Activated T-cell treated with anti-CD3 and anti-CD28 coated beads for 48 hours (primary cell): ENCODE measurements around the gene PLXNA3.
"Not testable (repeated sequence)": the region's sequence is repeated elsewhere in the genome, so short reads cannot be mapped to it uniquely, and the experiment has no call there.

ENCODE experiments used
- DNase-seq: peaks from one replicate; pipeline ENCODE4 v3.0.0-alpha.2; 2020; ENCODE audit warnings: low read depth

PLXNA3 gene

GRCh38 chrX:154478728-154479622 lies 20.9 kb downstream of the PLXNA3 start, which contains the start of gene LAGE3:
LAGE3 (minus strand) TSS chrX:154479281; CDS start chrX:154478915, 366 bp downstream.
- DNase-seq: peak; percentile 94

DNA sequence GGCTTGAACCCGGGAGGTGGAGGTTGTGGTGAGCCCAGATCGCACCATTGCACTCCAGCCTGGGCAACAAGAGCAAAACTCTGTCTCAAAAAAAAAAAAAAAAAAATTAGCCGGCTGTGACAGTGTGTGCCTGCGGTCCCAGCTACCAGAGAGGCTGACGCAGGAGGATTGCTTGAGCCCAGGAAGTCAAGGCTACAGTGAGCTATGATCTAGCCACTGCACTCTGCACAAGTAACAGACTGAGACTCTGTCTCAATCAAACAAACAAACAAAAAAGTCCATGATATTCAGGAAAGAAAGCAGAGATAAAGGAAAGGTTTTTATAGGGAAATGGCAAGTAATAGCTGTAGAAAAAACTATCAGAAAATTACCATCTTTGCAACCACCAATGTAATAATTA lies 23.1 kb downstream of the PLXNA3 start:
- DNase-seq: no peak

DNA sequence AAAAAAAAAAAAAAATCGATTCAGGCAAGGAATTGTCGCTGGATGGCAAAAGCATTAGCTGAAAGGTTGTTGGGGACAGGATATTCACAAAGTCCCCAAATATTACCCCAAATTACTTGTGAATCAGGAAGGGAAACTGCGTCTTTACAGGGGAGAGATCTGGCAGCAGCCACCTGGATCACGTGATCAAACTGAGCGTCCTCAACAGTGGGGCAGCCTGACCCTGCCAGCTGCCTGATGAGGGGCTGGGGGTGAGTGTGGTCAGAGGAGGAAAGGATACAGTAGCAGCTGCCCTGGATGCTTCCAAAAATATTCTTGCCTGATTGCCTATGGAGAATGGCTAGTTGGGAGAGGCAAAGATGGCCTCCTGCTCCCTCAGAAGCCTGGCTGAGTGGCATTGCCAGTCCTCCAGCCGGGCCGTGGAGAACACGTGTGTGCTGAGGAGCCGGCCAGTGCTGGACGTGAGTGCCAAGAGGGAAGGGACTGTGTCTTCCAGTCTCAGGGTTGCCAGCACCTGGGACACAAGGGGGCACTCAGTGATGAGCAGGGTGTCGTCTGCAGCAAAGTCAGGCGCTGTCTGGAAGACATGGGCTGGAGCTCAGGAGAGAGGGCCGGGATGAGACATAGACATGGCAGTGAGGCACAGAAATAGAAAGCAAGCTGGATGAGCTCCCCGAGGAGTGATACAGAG lies 24.0 kb downstream of the PLXNA3 start:
- no peak for DNase-seq

DNA sequence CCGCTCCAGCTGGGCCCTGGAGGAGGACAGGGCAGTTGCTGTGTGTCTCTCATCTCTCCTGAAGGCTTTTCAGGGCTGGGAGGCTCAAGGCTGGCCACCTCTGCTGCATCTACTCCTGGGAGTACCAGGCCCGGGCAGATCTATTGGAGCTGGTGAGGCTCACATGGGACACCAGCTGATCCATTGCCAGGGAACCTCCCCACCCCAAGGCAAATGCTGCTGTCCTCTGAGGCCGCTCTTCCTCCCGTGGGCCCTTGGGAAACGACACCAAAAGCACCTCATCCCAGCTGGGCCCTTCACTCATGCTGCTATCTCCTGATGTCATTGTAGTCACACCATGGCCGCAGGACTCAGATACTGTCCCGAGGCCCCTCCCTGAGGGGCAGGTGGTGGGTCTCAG lies 24.7 kb downstream of the PLXNA3 start:
- DNase-seq: no peak

DNA sequence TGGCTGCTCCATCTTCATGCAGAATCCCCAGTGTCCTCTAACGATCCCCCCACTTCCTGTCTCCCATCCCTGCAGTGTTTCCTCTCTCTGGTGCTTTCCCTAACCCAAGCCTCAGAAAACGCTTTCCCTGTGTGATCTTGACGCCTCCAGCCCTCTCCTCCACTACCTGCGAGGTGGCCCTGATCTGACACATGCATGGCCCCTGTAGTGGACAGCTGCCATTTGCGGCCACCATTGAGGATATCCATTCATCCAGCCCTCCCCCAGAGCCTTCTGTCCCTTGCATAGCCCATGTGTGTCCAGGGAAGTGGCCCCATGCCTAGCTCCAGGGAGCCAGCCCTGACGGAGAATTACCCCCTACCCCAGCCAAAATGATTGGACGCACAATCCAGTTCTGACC lies 25.2 kb downstream of the PLXNA3 start:
- no peak for DNase-seq

DNA sequence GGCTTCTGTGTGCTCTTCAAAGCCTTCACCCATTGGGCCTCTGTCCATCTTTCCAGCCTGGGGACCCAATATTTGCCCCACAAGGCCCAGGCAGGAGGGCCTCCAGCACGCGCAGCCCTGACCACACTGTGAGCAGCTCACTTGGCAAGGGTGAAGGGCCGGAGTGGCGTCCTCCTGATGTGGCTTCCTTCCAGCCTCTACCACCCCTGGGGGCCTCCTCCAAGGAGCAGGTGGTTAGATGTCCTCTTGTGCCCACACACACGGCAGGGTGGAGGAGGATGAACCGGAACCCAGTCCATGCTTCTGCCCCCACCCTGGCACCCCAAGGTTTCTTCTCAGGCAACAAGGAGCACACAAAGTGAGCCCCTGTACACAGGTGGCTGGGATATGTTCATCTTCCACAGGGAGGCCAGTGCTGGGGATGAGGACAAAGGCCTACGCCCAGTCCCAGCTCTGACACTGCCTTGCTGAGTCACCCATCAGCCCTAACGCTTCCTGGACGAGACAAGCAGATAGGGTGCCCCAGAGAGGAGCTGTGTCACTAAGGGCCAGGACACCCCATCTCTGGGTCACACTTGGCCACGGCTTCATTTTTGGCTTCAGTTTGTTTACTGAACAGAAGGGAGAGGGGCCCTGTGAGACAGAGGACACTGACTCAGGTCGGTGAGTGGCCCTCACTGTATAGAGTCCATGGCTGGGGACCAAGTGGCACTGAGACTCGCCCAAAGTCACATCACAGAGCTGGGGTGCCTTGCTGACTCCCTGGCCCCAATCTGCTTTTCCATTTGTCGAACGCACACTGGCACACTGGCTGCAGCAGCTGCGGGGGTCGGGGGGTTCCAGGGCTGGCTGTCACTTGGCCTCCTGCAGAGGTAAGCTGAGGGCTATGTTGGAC lies 26.4 kb downstream of the PLXNA3 start:
- no peak for DNase-seq

GRCh38 chrX:154485150-154486051 lies 27.3 kb downstream of the PLXNA3 start:
- DNase-seq: no peak

DNA sequence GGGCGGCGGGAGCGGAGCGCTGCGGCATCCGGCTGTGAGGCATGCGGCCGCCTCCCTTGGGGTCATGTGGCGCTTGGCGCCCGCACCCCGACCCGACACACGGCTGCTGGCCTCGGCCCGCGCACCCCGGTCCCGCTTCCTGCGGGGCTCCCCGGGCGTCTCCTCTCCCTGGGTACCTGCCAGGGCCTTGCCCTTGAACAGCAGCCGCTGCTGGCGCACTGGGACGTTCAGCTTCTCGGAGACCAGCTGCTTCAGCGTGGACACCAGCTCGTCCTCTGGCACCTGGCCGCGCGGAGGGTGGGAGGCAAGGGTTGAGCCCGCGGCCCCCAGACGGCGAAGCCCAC lies 27.9 kb downstream of the PLXNA3 start:
- DNase-seq: no peak

DNA sequence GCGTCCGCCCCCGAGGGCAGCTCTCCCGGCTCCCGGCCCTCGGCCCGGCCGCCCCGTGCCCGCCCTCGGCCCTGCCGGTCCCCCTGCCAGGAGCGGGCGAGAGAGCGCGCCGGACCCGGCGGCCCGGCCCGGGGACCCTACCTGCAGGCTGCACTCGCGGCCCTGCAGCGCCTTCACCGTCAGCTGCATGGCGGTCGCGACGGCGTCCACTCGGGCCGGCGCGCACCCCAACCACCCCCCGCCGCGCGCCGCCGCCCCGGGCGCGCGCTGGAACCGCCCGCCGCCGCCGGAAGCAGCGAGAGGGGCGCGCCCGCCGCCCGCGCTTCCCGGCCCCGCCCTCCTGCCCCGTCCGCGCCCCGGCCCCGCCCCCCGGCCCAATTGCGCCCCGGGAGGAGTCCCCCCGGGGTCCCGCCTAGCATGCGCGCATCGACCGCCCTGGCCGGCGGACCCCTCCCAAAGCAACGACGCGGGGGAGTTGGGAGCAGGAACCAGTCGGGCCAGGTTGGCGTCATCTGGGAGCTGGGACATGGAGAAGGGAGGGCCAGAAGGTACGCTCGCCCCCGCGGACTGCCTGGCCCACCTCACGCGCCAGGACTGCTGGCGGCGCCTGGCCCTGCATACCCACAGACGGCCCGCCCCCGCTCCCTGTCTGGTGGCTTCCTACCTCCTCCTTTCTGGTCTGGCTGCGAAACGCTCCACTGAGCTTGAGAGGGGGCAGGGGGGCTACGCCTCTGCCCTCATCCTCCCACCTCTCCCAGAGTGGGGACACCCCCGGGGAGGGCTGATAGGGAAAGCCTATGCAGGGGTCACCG lies 28.5 kb downstream of the PLXNA3 start, which contains the start of gene UBL4A:
Gene UBL4A, minus strand, starts transcription at position 220 of the 812 bp plus-strand sequence. Its CDS starts 31 bp downstream, at position 189.
- peak; percentile 62 for DNase-seq

DNA sequence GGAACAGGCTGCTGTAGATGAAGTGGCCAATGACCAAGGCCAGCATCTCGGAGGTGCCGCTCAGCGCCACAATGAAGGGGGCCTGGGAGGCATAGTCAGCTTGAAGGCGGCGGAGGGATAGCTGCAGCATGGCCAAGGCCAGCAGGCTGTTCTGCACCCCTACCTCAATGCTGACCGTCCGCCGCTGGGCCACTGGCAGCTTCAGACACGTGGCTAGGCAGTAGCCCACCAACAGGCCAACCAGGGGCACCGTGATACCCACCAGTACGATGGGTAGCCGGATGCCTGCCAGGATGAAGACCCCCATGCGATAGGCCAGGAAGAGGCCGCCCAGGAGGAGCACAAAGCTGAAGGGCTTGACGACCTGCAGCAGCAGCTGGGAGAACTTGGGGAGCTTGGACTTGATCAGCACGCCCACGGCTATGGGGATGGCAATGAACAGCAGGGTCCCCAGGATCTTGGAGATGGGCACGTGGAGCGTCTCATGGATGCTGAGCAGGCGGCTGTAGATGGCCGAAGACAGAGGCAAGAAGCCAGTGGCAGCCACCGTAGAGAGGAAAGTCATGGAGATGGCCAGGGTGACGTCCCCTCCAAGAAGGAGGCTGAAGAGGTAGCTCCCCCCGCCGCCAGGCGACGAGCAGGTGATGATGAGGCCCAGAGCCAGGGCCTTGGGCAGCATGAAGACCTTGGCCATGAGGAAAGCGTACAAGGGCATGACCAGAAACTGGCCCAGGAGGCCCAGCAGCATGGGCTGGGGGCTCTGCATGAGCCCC lies 29.6 kb downstream of the PLXNA3 start:
- no peak for DNase-seq

GRCh38 chrX:154488336-154489075 lies 30.4 kb downstream of the PLXNA3 start:
- DNase-seq: no peak

- DNase-seq: no peak
Observed at GRCh38 chrX:154489182-154489581, 31.1 kb downstream of the PLXNA3 start.

DNA sequence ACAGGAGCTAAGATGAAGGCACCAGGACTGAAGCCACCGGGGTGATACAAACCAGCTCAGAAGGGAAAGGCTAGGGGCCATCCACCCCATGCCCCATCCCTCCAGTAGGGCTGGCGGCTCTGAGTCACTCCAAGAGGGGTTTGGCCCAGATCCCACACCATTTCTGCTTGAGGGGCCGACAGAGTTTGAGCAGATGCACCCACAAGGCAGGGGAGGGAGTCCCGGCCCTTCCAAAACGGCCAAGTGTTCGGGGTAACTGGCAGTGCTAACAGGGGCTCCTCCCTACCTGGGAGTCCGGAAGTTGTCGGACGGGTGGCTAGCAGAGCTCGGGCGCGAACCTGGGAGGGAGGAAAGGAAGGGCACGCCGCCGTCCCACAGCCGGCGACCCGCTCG lies 31.9 kb downstream of the PLXNA3 start:
- DNase-seq: no peak

- DNase-seq: peak; percentile 89
Observed at GRCh38 chrX:154490414-154491083, 32.5 kb downstream of the PLXNA3 start, which contains the start of gene SLC10A3. SLC10A3 (minus strand) TSS chrX:154490629; CDS start chrX:154488940, 1,689 bp downstream.

DNA sequence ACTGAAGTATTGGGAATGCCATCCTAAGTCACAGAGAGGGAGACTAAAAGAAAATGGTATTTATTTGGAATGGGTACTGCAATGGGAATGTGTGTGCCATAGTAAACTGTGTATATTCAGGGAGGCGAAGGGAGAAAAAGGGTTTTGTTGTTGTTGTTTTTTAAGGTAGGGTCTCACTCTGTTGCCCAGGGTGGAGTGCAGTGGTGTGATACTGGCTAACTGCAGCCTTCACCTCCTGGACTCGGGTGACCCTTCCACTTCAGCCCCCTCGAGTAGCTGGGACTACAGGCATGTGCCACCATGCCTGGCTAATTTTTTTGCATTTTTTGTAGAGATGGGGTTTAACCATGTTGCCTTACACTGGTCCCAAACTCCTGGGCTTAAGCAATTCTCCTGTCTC lies 36.6 kb downstream of the PLXNA3 start:
- no peak for DNase-seq

- no peak for DNase-seq
Observed at GRCh38 chrX:154495472-154495922, 37.4 kb downstream of the PLXNA3 start.

DNA sequence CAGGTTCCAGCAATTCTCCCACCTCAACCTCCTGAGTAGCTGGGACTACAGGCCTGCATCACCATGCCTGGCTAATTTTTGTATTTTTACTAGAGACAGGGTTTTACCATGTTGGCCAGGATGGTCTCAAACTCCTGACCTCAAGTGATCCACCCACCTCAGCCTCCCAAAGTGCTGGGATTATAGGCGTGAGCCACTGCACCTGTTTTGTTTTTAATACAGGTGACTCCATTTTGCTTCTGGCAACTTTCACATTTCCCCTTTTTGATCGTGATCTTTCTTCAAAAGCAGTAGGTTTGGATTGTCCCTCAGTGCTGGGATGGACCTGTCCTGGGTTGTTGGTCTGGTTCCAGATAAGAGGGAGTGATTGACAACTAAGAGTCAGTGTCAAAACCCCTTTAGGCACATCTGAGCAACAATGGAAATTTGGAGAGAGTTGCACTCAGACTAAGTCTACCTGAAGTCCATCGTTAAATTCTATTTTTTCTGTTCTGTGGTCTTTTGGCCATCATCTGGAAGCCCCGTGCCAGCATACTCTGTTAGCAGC lies 38.6 kb downstream of the PLXNA3 start:
- not testable (repeated sequence) for DNase-seq

- not testable (repeated sequence) for DNase-seq
Observed at GRCh38 chrX:154501423-154501822, 43.3 kb downstream of the PLXNA3 start.
